ENCODE results near the gene RPL6. TPM values are rescaled to one million over a fixed set of nuclear protein-coding genes. Genes with fewer than 3 reads are reported as not detected.
A peak's percentile ranks its signal among the peaks of the same experiment; 100 is the strongest.

Gene RPL6
- total and polyA plus RNA-seq, 9 of the 15 experiments (the other 6 are each of a cell fraction or from before 2014, with no cell fraction given), result 1,519 to 3,103 (median 2,396) TPM

DNA sequence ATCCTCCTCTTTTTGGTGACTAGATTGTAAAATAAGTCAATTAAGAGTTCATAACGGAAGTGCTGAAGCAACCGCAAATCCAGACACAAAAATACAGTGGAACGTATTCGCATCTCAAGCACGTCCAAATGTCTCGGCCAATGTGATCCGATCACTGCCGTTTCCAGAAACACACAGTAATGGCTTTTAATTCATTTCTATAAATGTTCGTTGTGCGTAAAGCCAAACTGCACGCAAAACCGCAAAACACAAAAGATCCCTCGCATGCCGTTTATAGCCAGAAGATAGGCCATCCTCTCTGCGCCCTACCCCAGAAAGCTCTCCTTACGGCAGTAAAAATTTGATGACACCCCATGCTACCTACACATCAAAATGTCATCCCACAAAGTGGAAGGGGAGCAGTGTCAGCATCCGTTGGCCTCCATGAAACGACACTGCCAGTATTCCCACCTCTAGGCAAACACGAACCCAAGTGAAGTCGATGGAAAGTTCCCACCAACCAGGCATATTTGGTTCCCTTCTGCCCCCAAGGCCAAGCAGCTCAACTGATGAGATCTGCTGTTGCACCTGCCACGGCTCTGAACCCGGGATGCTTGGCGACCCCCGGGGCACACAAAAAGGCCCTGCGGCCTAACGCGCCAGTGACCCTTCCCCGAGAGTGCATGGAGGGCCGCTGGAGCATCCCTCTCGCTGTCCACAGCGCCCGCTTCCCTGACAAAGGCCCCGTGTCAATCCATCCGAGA lies 28.6 kb downstream of the RPL6 start (continued):
- TF ChIP-seq, protein P1, sequence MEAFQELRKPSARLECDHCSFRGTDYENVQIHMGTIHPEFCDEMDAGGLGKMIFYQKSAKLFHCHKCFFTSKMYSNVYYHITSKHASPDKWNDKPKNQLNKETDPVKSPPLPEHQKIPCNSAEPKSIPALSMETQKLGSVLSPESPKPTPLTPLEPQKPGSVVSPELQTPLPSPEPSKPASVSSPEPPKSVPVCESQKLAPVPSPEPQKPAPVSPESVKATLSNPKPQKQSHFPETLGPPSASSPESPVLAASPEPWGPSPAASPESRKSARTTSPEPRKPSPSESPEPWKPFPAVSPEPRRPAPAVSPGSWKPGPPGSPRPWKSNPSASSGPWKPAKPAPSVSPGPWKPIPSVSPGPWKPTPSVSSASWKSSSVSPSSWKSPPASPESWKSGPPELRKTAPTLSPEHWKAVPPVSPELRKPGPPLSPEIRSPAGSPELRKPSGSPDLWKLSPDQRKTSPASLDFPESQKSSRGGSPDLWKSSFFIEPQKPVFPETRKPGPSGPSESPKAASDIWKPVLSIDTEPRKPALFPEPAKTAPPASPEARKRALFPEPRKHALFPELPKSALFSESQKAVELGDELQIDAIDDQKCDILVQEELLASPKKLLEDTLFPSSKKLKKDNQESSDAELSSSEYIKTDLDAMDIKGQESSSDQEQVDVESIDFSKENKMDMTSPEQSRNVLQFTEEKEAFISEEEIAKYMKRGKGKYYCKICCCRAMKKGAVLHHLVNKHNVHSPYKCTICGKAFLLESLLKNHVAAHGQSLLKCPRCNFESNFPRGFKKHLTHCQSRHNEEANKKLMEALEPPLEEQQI (IDR thresholded peaks at IDR 0.05), result no peak
- TF ChIP-seq CXXC5 (CRISPR knock-in tag; IDR thresholded peaks at IDR 0.05), result no peak

DNA sequence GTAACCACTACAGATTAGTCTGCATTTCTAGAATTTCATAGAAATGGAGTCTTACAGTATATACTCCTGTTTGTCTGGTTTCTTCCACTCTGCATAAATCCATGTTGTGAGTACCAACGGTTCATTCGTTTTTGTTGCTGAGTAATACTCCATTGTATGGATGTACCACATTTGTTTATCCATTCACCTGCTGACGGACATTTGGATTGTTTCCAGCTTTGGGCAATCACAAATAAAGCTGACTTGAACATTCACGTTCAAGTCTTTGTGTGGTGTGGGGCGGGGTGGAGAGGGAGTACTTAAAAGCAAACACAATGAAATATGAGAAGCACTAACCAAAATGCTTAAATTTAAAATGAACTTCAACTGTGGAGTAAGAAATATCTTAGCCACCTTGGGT lies 34.3 kb downstream of the RPL6 start:
- ATAC-seq (no peak), FAIRE-seq (no peak), DNase-seq (ENCODE audit: extremely low read depth in 1 of 4, low spot score in 3 of 4) (peak in 1 of 4 experiments; percentile 52)
- H3K4me3 ChIP-seq, result no peak overlapping the region
- no peaks in the 10 kb centered on the region for H4K20me1 ChIP-seq (replicated peaks; ENCODE audit: control insufficient read depth, insufficient read depth, low read length)
- H2AFZ ChIP-seq (ENCODE audit: low read depth, low read length), result no peak overlapping the region
- no peaks in the 10 kb centered on the region for H3K27me3 ChIP-seq (ENCODE audit: control insufficient read depth in 2 of 2, insufficient read depth in 2 of 2, low read length in 2 of 2)
- no peak overlapping the region for H3K9ac ChIP-seq (ENCODE audit: insufficient read depth in 1 of 2, low read depth in 2 of 2, low read length in 2 of 2)
- H3K36me3 ChIP-seq (ENCODE audit: control insufficient read depth, insufficient read depth, low read length), result peaks cover 7% of the 10 kb centered on the region; the same call in 2 of the 3 replicates
- WGBS (ENCODE audit: insufficient coverage, low coverage, missing lambda C conversion rate), result 45% methylated on average over 5 of the region's 5 CpGs
- POLR2A ChIA-PET, result interaction anchor here (0.8 to 1.6 kb wide), 4 partner anchors 10 to 24 kb away, joined by 3 to 5 read pairs (median 3); no protein-coding TSS in a partner anchor
- peak overlapping the region; percentile 13; the same call in 1 of the 3 replicates for H3K27ac ChIP-seq (ENCODE audit: extremely low read depth, low read depth, low read length)
- intact Hi-C loops (cut with micrococcal nuclease) (no loop called here), in situ Hi-C loops (cut with MboI) (no loop called here)
- peaks cover 6% of the 10 kb centered on the region for H3K9me3 ChIP-seq (replicated peaks; ENCODE audit: control insufficient read depth, insufficient read depth, low read depth, low read length)
- no TSS peak for BruUV-seq (replicated peaks)
- peaks cover 89% of the 10 kb centered on the region for H3K79me2 ChIP-seq (ENCODE audit: control insufficient read depth, insufficient read depth, low read length)
- no peak overlapping the region for H3K4me2 ChIP-seq (ENCODE audit: insufficient read depth, low read length)
- peaks cover 23 to 36% of the 10 kb centered on the region in 2 experiments for H3K4me1 ChIP-seq (replicated peaks in 1 of 2; ENCODE audit: control insufficient read depth in 2 of 2, insufficient read depth in 2 of 2, low read length in 2 of 2)
- no peaks in the 10 kb centered on the region for H3K9me1 ChIP-seq (ENCODE audit: control insufficient read depth, insufficient read depth, low read length)
- CTCF ChIA-PET (ENCODE audit: low intra/inter-chr PET ratio), result no interaction called here
- TF ChIP-seq NFE2 (IDR thresholded peaks at IDR 0.05; ENCODE audit: low read depth), result 0 out of 2 replicates have a peak, but pooled peaks have one; percentile 9
- no peak for TF ChIP-seq ARID1B (IDR thresholded peaks at IDR 0.05)
- TF ChIP-seq, protein P2, sequence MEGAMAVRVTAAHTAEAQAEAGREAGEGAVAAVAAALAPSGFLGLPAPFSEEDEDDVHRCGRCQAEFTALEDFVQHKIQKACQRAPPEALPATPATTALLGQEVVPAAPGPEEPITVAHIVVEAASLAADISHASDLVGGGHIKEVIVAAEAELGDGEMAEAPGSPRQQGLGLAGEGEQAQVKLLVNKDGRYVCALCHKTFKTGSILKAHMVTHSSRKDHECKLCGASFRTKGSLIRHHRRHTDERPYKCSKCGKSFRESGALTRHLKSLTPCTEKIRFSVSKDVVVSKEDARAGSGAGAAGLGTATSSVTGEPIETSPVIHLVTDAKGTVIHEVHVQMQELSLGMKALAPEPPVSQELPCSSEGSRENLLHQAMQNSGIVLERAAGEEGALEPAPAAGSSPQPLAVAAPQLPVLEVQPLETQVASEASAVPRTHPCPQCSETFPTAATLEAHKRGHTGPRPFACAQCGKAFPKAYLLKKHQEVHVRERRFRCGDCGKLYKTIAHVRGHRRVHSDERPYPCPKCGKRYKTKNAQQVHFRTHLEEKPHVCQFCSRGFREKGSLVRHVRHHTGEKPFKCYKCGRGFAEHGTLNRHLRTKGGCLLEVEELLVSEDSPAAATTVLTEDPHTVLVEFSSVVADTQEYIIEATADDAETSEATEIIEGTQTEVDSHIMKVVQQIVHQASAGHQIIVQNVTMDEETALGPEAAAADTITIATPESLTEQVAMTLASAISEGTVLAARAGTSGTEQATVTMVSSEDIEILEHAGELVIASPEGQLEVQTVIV (CRISPR knock-in tag; IDR thresholded peaks at IDR 0.05; ENCODE audit: borderline replicate concordance), result no peak
- no peak for TF ChIP-seq RFX1 (IDR thresholded peaks at IDR 0.05)
- TF ChIP-seq, protein P3, sequence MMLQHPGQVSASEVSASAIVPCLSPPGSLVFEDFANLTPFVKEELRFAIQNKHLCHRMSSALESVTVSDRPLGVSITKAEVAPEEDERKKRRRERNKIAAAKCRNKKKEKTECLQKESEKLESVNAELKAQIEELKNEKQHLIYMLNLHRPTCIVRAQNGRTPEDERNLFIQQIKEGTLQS (IDR thresholded peaks at IDR 0.05), result no peak
- TF ChIP-seq, protein P3 (CRISPR knock-in tag; conservative IDR thresholded peaks at IDR 0.05), result no peak
- peak in 1 of 2 experiments; percentile 42; a peak in 1 of 4 replicates for TF ChIP-seq KDM1A (IDR thresholded peaks at IDR 0.05)
- no peak for TF ChIP-seq E2F3 (CRISPR knock-in tag; IDR thresholded peaks at IDR 0.05)
- no peak for TF ChIP-seq TEAD2 (tag; IDR thresholded peaks at IDR 0.05)
- TF ChIP-seq, protein P4, sequence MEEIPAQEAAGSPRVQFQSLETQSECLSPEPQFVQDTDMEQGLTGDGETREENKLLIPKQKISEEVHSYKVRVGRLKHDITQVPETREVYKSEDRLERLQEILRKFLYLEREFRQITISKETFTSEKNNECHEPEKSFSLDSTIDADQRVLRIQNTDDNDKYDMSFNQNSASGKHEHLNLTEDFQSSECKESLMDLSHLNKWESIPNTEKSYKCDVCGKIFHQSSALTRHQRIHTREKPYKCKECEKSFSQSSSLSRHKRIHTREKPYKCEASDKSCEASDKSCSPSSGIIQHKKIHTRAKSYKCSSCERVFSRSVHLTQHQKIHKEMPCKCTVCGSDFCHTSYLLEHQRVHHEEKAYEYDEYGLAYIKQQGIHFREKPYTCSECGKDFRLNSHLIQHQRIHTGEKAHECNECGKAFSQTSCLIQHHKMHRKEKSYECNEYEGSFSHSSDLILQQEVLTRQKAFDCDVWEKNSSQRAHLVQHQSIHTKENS (CRISPR knock-in tag; IDR thresholded peaks at IDR 0.05), result no peak
- TF ChIP-seq ZNF57 (CRISPR knock-in tag; IDR thresholded peaks at IDR 0.05), result no peak
- TF ChIP-seq GATAD2A (IDR thresholded peaks at IDR 0.05), result no peak

Measured in K562 (cell line).